Measurements from ENCODE around the gene CUL2.

GRCh38 chr10:34995925-34996324 is 94.2 kb downstream of the CUL2 start:
- no peak for TF ChIP-seq CTCF (IDR thresholded peaks at IDR 0.05 in 8 of 11, conservative IDR thresholded peaks at IDR 0.05 in 3 of 11)
- no peak for TF ChIP-seq POLR2AphosphoS5 (IDR thresholded peaks at IDR 0.05)

Measured in spleen (tissue), 7 donors.